Liver (tissue), 9 donors: Measurements from ENCODE around the gene LEMD3. TPM values are rescaled to one million over a fixed set of nuclear protein-coding genes. Genes with fewer than 3 reads are reported as not detected.

Source experiments
- DNase-seq: peaks from one replicate; pipeline ENCODE4 v3.0.0-alpha.2; 2017; ENCODE audit warnings: low spot score
- H3K27ac ChIP-seq, 2 donors: one replicate each; pipeline ENCODE4 v1.7.0; 2013; ENCODE audit warnings: inconsistent platforms in 2 of 2, low read length in 2 of 2, control low read depth in 1 of 2, low read depth in 1 of 2, mild to moderate bottlenecking in 1 of 2
- H3K27me3 ChIP-seq, 4 donors: one replicate each; pipeline versions ENCODE4 v1.6.1 to v1.7.0; 2013; ENCODE audit warnings: low read length in 3 of 4, inconsistent platforms in 1 of 4, mild to moderate bottlenecking in 1 of 4, moderate library complexity in 1 of 4; ENCODE audit not compliant: control insufficient read depth in 4 of 4, insufficient read depth in 4 of 4
- H3K36me3 ChIP-seq, 4 donors: one replicate each; pipeline versions ENCODE4 v1.6.1 to v1.7.0; 2013; ENCODE audit warnings: low read length in 3 of 4, mild to moderate bottlenecking in 3 of 4, low read depth in 1 of 4, moderate library complexity in 1 of 4; ENCODE audit not compliant: control insufficient read depth in 4 of 4, insufficient read depth in 3 of 4
- H3K4me1 ChIP-seq, 4 donors: one replicate each; pipeline versions ENCODE4 v1.6.1 to v1.7.0; 2013; ENCODE audit warnings: low read length in 3 of 4, mild to moderate bottlenecking in 3 of 4, moderate library complexity in 1 of 4; ENCODE audit not compliant: control insufficient read depth in 4 of 4, insufficient read depth in 4 of 4
- H3K4me3 ChIP-seq, 3 donors: one replicate each; pipeline versions ENCODE4 v1.6.1 to v1.7.0; 2013; ENCODE audit warnings: low read length in 3 of 3, control low read depth in 1 of 3, low read depth in 1 of 3, mild to moderate bottlenecking in 1 of 3
- H3K9ac ChIP-seq, 2 donors: one replicate each; pipeline ENCODE4 v1.7.0; 2013; ENCODE audit warnings: low read length in 2 of 2, mild to moderate bottlenecking in 2 of 2, moderate library complexity in 2 of 2, control low read depth in 1 of 2, low read depth in 1 of 2
- H3K9me3 ChIP-seq, 4 donors: one replicate each; pipeline versions ENCODE4 v1.6.1 to v1.7.0; 2013; ENCODE audit warnings: low read length in 3 of 4; ENCODE audit not compliant: control insufficient read depth in 4 of 4
- EGR1 ChIP-seq, 2 donors: IDR thresholded peaks; 2 replicates each; pipeline ENCODE4 v1.6.1; 2016 to 2018; ENCODE audit warnings: antibody characterized with exemption in 2 of 2, low read depth in 2 of 2
- FOXA1 ChIP-seq: IDR thresholded peaks from 2 replicates; pipeline ENCODE4 v1.6.1; 2016; ENCODE audit warnings: antibody characterized with exemption
- FOXA2 ChIP-seq: IDR thresholded peaks from 2 replicates; pipeline ENCODE4 v1.6.1; 2016; ENCODE audit warnings: antibody characterized with exemption
- GABPA ChIP-seq, 2 donors: IDR thresholded peaks in 1 of 2; conservative IDR thresholded peaks in 1 of 2; 2 replicates each; pipeline ENCODE4 v1.6.1; 2016; ENCODE audit warnings: antibody characterized with exemption in 2 of 2, mild to moderate bottlenecking in 1 of 2, moderate library complexity in 1 of 2
- HNF4A ChIP-seq, 2 donors: conservative IDR thresholded peaks; 2 replicates each; pipeline ENCODE4 v1.6.1; 2016; ENCODE audit warnings: antibody characterized with exemption in 2 of 2, mild to moderate bottlenecking in 2 of 2
- HNF4G ChIP-seq: IDR thresholded peaks from 2 replicates; pipeline ENCODE4 v1.6.1; 2016; ENCODE audit warnings: antibody characterized with exemption
- JUND ChIP-seq, 2 donors: IDR thresholded peaks; 2 replicates each; pipeline ENCODE4 v1.6.1; 2016; ENCODE audit warnings: antibody characterized with exemption in 2 of 2
- NR2F2 ChIP-seq: IDR thresholded peaks from 2 replicates; pipeline ENCODE4 v1.6.1; 2016; ENCODE audit warnings: antibody characterized with exemption
- RAD21 ChIP-seq, 2 donors: IDR thresholded peaks; 2 replicates each; pipeline ENCODE4 v1.6.1; 2016; ENCODE audit warnings: antibody characterized with exemption in 2 of 2, mild to moderate bottlenecking in 2 of 2
- RXRA ChIP-seq, 2 donors: IDR thresholded peaks; 2 replicates each; pipeline ENCODE4 v1.6.1; 2017 to 2018; ENCODE audit warnings: antibody characterized with exemption in 2 of 2, mild to moderate bottlenecking in 1 of 2
- SP1 ChIP-seq: IDR thresholded peaks from 2 replicates; pipeline ENCODE4 v1.6.1; 2018; ENCODE audit warnings: antibody characterized with exemption, mild to moderate bottlenecking
- TAF1 ChIP-seq: conservative IDR thresholded peaks from 2 replicates; pipeline ENCODE4 v1.6.1; 2016; ENCODE audit warnings: antibody characterized with exemption, mild to moderate bottlenecking
- YY1 ChIP-seq: IDR thresholded peaks from 2 replicates; pipeline ENCODE4 v1.6.1; 2016; ENCODE audit warnings: antibody characterized with exemption, mild to moderate bottlenecking
- WGBS: extraction: QIAGEN DNeasy Blood & Tissue Kit; methylation state at CpG from one replicate; pipeline ENCODE4 v1.1.7; 2013; 5-methylcytosine and 5-hydroxymethylcytosine counted together
- polyA plus RNA-seq, 2 donors: library from polyadenylated mRNA; stranded (reverse) in 1 of 2; unstranded in 1 of 2; fragments of 200-250 nt in 1 of 2; fragments of >200 nt in 1 of 2; fragmentation: Nextera tagmentation in 1 of 2; extraction: Ambion mirVana in 1 of 2; gene quantifications; one replicate each; pipeline versions ENCODE4 v1.2.1 to v1.2.3, GENCODE V29; 2013 to 2015
- total RNA-seq, 2 donors: library from RNA; depleted of rRNA; stranded (reverse); fragments of >200 nt; gene quantifications; one replicate each; pipeline ENCODE4 v1.2.3, GENCODE V29; 2014
- TF ChIP-seq, protein P1 (sequence below): IDR thresholded peaks from 2 replicates; pipeline ENCODE4 v1.6.1; 2016; ENCODE audit warnings: antibody characterized with exemption
- TF ChIP-seq, protein P2 (sequence below): IDR thresholded peaks from 2 replicates; pipeline ENCODE4 v1.6.1; 2016; ENCODE audit warnings: antibody characterized with exemption
- TF ChIP-seq, protein P3 (sequence below): fragments of 150-350 bp; IDR thresholded peaks from 2 replicates; pipeline ENCODE4 v1.5.1; 2017; ENCODE audit warnings: improper control_type of control experiment, low read depth, low read length; ENCODE audit not compliant: missing input control
- TF ChIP-seq, protein P4 (sequence below): IDR thresholded peaks from 2 replicates; pipeline ENCODE4 v1.6.1; 2016; ENCODE audit warnings: antibody characterized with exemption
- TF ChIP-seq, protein P5 (sequence below): IDR thresholded peaks from 2 replicates; pipeline ENCODE4 v1.6.1; 2016; ENCODE audit warnings: antibody characterized with exemption, mild to moderate bottlenecking
- donor health status: healthy.
- donor health status: healthy.
- donor health status: healthy.
- donor health status: healthy.
- donor health status: healthy.

The LEMD3 gene
- total and polyA plus RNA-seq, 4 donors, result 3.5 to 19.5 (median 11.3) TPM

DNA sequence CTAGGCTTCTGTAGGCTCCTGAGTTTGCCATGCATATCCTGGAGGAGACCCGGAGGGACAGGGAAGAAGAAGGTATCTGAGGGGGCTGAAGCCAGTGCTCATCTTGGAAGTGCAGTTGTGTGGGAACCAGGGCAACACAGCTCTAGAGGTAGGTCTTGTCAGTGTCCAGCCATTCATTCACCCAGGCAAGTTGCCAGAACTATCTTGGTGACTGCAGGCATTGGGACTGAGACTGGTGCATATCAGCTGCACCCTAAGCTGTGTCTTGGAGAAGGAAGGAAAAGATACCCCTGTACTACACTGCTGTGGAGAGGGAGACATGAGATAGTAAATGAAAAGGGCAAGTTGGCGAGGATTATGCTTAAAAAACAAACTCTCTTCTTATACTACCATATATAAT, 43.4 kb upstream of the LEMD3 start:
- no peak for TF ChIP-seq EGR1 (IDR thresholded peaks at IDR 0.05; ENCODE audit: low read depth in 2 of 2)
- no peak for TF ChIP-seq RAD21 (IDR thresholded peaks at IDR 0.05)
- TF ChIP-seq, protein P1, sequence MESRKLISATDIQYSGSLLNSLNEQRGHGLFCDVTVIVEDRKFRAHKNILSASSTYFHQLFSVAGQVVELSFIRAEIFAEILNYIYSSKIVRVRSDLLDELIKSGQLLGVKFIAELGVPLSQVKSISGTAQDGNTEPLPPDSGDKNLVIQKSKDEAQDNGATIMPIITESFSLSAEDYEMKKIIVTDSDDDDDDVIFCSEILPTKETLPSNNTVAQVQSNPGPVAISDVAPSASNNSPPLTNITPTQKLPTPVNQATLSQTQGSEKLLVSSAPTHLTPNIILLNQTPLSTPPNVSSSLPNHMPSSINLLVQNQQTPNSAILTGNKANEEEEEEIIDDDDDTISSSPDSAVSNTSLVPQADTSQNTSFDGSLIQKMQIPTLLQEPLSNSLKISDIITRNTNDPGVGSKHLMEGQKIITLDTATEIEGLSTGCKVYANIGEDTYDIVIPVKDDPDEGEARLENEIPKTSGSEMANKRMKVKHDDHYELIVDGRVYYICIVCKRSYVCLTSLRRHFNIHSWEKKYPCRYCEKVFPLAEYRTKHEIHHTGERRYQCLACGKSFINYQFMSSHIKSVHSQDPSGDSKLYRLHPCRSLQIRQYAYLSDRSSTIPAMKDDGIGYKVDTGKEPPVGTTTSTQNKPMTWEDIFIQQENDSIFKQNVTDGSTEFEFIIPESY, result no peak
- no peak for TF ChIP-seq GABPA (IDR thresholded peaks at IDR 0.05 in 1 of 2, conservative IDR thresholded peaks at IDR 0.05 in 1 of 2)
- TF ChIP-seq, protein P2, sequence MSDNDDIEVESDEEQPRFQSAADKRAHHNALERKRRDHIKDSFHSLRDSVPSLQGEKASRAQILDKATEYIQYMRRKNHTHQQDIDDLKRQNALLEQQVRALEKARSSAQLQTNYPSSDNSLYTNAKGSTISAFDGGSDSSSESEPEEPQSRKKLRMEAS, result no peak
- TF ChIP-seq HNF4G, result no peak
- no peak for TF ChIP-seq RXRA (IDR thresholded peaks at IDR 0.05)
- TF ChIP-seq FOXA1, result no peak
- TF ChIP-seq, protein P3, sequence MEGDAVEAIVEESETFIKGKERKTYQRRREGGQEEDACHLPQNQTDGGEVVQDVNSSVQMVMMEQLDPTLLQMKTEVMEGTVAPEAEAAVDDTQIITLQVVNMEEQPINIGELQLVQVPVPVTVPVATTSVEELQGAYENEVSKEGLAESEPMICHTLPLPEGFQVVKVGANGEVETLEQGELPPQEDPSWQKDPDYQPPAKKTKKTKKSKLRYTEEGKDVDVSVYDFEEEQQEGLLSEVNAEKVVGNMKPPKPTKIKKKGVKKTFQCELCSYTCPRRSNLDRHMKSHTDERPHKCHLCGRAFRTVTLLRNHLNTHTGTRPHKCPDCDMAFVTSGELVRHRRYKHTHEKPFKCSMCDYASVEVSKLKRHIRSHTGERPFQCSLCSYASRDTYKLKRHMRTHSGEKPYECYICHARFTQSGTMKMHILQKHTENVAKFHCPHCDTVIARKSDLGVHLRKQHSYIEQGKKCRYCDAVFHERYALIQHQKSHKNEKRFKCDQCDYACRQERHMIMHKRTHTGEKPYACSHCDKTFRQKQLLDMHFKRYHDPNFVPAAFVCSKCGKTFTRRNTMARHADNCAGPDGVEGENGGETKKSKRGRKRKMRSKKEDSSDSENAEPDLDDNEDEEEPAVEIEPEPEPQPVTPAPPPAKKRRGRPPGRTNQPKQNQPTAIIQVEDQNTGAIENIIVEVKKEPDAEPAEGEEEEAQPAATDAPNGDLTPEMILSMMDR, result no peak
- no peak for TF ChIP-seq HNF4A (conservative IDR thresholded peaks at IDR 0.05)
- no peak for TF ChIP-seq NR2F2
- TF ChIP-seq, protein P4, sequence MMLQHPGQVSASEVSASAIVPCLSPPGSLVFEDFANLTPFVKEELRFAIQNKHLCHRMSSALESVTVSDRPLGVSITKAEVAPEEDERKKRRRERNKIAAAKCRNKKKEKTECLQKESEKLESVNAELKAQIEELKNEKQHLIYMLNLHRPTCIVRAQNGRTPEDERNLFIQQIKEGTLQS, result no peak
- TF ChIP-seq, protein P5, sequence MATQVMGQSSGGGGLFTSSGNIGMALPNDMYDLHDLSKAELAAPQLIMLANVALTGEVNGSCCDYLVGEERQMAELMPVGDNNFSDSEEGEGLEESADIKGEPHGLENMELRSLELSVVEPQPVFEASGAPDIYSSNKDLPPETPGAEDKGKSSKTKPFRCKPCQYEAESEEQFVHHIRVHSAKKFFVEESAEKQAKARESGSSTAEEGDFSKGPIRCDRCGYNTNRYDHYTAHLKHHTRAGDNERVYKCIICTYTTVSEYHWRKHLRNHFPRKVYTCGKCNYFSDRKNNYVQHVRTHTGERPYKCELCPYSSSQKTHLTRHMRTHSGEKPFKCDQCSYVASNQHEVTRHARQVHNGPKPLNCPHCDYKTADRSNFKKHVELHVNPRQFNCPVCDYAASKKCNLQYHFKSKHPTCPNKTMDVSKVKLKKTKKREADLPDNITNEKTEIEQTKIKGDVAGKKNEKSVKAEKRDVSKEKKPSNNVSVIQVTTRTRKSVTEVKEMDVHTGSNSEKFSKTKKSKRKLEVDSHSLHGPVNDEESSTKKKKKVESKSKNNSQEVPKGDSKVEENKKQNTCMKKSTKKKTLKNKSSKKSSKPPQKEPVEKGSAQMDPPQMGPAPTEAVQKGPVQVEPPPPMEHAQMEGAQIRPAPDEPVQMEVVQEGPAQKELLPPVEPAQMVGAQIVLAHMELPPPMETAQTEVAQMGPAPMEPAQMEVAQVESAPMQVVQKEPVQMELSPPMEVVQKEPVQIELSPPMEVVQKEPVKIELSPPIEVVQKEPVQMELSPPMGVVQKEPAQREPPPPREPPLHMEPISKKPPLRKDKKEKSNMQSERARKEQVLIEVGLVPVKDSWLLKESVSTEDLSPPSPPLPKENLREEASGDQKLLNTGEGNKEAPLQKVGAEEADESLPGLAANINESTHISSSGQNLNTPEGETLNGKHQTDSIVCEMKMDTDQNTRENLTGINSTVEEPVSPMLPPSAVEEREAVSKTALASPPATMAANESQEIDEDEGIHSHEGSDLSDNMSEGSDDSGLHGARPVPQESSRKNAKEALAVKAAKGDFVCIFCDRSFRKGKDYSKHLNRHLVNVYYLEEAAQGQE, result no peak
- no peak for TF ChIP-seq FOXA2
- no peak for TF ChIP-seq YY1
- TF ChIP-seq JUND (IDR thresholded peaks at IDR 0.05), result no peak
- TF ChIP-seq SP1, result no peak
- no peak for TF ChIP-seq TAF1
- Histone ChIP-seq H3K36me3 (no peaks in the 10 kb centered on the region), H3K4me3 (no peak overlapping the region), H3K9me3 (no peaks in the 10 kb centered on the region), H3K27me3 (peaks cover 0 to 15% (median 1%) of the 10 kb centered on the region in 4 donors), H3K27ac (no peak overlapping the region), H3K4me1 (peaks cover 0 to 7% (median 3%) of the 10 kb centered on the region in 4 donors), H3K9ac (no peak overlapping the region)
- DNase-seq, result peak; percentile 77
- 65% methylated on average over 2 of the region's 2 CpGs for WGBS
